HG02981 (cell line): ENCODE data around the gene DHRS2.

Source experiments
- ATAC-seq: cut with Tn5 transposase; IDR thresholded peaks from one replicate; pipeline ENCODE4 v1.9.1; 2021; ENCODE audit warnings: mild to moderate bottlenecking, moderate library complexity; ENCODE audit not compliant: unreplicated experiment

DHRS2 gene

GRCh38 chr14:23612354-23612732 lies 23.8 kb upstream of the DHRS2 start:
- no peak for ATAC-seq

DNA sequence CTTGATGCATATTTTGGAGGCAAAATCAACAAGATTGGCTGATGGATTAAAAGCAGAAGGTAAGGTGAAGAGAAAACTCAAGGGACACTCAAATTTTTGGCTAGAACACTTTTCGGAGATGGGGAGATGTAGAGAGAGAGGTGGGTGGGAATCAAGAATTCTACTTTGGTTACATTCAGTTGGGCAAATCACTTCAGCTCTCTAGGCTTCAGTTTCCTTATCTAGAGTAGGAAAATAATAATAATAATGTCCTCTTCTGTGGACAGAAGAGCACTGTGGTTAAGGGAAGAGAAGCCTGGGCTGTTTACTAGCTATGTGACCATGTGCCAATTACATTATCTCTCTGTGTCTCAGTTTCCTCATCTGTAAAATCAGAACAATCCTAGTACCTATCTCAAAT lies 23.4 kb upstream of the DHRS2 start:
- no peak for ATAC-seq

- ATAC-seq = no peak
Observed at GRCh38 chr14:23613242-23614070, 22.7 kb upstream of the DHRS2 start.

GRCh38 chr14:23614395-23614828 lies 21.8 kb upstream of the DHRS2 start:
- ATAC-seq = no peak

GRCh38 chr14:23615856-23616255 lies 20.3 kb upstream of the DHRS2 start:
- no peak for ATAC-seq

- ATAC-seq = no peak
Observed at GRCh38 chr14:23617539-23617938, 18.6 kb upstream of the DHRS2 start.

- ATAC-seq = no peak
Observed at GRCh38 chr14:23618415-23618988, 17.7 kb upstream of the DHRS2 start.

- ATAC-seq = no peak
Observed at GRCh38 chr14:23620177-23620702, 15.9 kb upstream of the DHRS2 start.

DNA sequence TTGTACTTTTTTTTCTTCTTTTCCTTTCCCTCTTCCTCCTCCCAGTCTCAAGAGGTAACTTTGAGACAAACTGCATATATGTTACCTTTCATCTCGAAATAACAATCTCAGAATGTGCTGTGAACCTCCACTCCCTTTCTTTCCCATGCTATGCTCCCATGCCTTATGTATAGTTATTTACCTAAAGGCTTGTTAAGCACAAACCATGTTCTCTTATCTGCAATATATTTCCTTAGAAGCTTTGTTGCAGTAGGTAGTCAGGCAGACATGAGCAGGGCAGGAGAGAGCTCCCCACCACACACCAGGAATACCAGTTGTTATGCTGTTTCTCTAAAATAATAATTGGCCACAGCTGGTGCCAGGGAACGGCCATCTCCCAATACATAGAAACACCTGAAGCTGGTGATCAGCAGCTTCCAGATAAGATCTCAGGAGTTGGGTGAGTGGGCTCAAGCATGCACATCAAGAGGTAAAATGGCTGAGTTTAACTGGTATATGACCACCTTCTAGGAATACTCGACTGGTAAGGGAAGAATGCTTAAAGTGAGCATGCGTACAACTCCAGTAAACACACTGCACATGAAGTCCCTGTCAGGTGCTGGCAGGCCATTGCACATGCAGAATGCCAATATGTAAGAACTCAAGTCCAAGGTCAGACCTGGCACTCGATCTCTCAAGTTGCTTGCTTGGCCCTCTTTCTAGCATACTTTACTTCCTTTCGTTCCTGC lies 14.8 kb upstream of the DHRS2 start:
- no peak for ATAC-seq

- ATAC-seq = no peak
Observed at GRCh38 chr14:23621932-23622730, 14.0 kb upstream of the DHRS2 start.

- ATAC-seq = no peak
Observed at GRCh38 chr14:23622990-23623389, 13.2 kb upstream of the DHRS2 start.

GRCh38 chr14:23623962-23624361 lies 12.2 kb upstream of the DHRS2 start:
- ATAC-seq = no peak

GRCh38 chr14:23624830-23625404 lies 11.2 kb upstream of the DHRS2 start:
- ATAC-seq = no peak

DNA sequence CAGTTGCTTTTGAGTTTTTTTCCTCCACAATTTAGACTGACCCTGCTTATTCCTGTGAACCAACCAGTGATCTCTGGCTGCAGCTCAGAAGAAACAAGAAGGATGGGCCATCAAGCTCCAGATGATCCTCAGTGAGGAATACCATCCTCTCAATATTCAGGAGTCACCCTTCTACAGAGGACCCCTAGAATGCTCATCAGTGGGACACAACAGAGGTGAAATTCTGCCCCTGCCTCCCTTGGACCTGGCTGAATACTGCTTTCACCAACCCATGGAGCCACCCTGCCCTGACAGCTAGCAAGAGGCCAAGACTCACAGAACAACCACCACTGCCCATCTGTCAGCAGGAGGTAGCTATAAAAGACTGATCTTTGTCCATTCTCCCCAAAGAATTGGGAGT lies 9.2 kb upstream of the DHRS2 start:
- ATAC-seq = no peak

GRCh38 chr14:23627961-23628360 lies 8.2 kb upstream of the DHRS2 start:
- no peak for ATAC-seq

GRCh38 chr14:23629204-23629603 lies 7.0 kb upstream of the DHRS2 start:
- ATAC-seq = no peak

- ATAC-seq = no peak
Observed at GRCh38 chr14:23629832-23630396, 6.2 kb upstream of the DHRS2 start.

DNA sequence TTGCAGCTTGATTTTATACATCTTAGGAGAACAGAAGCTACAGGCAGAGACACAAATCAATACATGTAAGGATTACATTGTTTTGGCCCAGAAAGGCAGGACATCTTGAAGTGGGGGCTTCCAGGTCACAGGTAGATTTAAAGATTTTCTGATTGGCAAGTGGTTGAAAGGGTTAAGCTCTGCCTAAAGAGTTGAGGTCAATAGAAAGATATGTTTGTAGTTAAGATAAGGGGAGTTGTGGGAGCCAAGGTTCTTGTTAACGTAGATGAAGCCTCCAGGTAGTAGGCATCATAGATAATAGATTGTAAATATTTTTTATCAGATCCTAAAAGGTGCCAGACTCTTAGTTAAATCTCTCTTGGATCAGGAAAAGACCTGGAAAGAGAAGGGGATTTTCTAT lies 5.5 kb upstream of the DHRS2 start:
- no peak for ATAC-seq

- no peak for ATAC-seq
Observed at GRCh38 chr14:23631234-23631633, 4.9 kb upstream of the DHRS2 start.
